ENCODE results near the gene NLGN2.

The NLGN2 gene

GRCh38 chr17:7369825-7370224, 37.8 kb upstream of the NLGN2 start:
- Histone ChIP-seq H3K36me3 (replicated peaks) (no peaks in the 10 kb centered on the region), H3K27ac (no peak overlapping the region), H3K4me3 (ENCODE audit: low read depth, low read length) (no peak overlapping the region), H3K27me3 (replicated peaks) (no peaks in the 10 kb centered on the region)
- DNase-seq = no peak
- in situ Hi-C loops (cut with HindIII; ENCODE audit: low pct_ligation_motif_present, low sequenced_read_pairs) = no loop called here
- no peak for TF ChIP-seq CTCF (IDR thresholded peaks at IDR 0.05; ENCODE audit: low read depth, low read length, missing control alignments)

GRCh38 chr17:7370853-7371252, 36.8 kb upstream of the NLGN2 start:
- Histone ChIP-seq H3K27me3 (replicated peaks) (no peaks in the 10 kb centered on the region), H3K4me3 (ENCODE audit: low read depth, low read length) (no peak overlapping the region), H3K36me3 (replicated peaks) (no peaks in the 10 kb centered on the region), H3K27ac (no peak overlapping the region)
- TF ChIP-seq CTCF (IDR thresholded peaks at IDR 0.05; ENCODE audit: low read depth, low read length, missing control alignments) = no peak
- DNase-seq = no peak
- in situ Hi-C loops (cut with HindIII; ENCODE audit: low pct_ligation_motif_present, low sequenced_read_pairs) = no loop called here

GRCh38 chr17:7374353-7374752, 33.3 kb upstream of the NLGN2 start:
- in situ Hi-C loops (cut with HindIII; ENCODE audit: low pct_ligation_motif_present, low sequenced_read_pairs) = no loop called here
- no peak for DNase-seq
- TF ChIP-seq CTCF (IDR thresholded peaks at IDR 0.05; ENCODE audit: low read depth, low read length, missing control alignments) = no peak

GRCh38 chr17:7379134-7379533, 28.5 kb upstream of the NLGN2 start:
- no peak overlapping the region for H3K4me3 ChIP-seq (ENCODE audit: low read depth, low read length)
- in situ Hi-C loops (cut with HindIII; ENCODE audit: low pct_ligation_motif_present, low sequenced_read_pairs) = no loop called here
- no peak for TF ChIP-seq CTCF (IDR thresholded peaks at IDR 0.05; ENCODE audit: low read depth, low read length, missing control alignments)
- DNase-seq = no peak
- no peak overlapping the region for H3K27ac ChIP-seq
- H3K36me3 ChIP-seq (replicated peaks) = no peaks in the 10 kb centered on the region
- peaks cover 20% of the 10 kb centered on the region for H3K27me3 ChIP-seq (replicated peaks)

More at GRCh38 chr17:7374353-7374752, 33.3 kb upstream of the NLGN2 start:
- no peak overlapping the region for H3K27ac ChIP-seq
- no peaks in the 10 kb centered on the region for H3K27me3 ChIP-seq (replicated peaks)
- no peak overlapping the region for H3K4me3 ChIP-seq (ENCODE audit: low read depth, low read length)
- no peaks in the 10 kb centered on the region for H3K36me3 ChIP-seq (replicated peaks)

- in situ Hi-C loops (cut with HindIII; ENCODE audit: low pct_ligation_motif_present, low sequenced_read_pairs) = no loop called here
- no peak for DNase-seq
- Histone ChIP-seq H3K36me3 (replicated peaks) (no peaks in the 10 kb centered on the region), H3K4me3 (ENCODE audit: low read depth, low read length) (no peak overlapping the region), H3K27ac (no peak overlapping the region), H3K27me3 (replicated peaks) (peaks cover 20% of the 10 kb centered on the region)
- TF ChIP-seq CTCF (IDR thresholded peaks at IDR 0.05; ENCODE audit: low read depth, low read length, missing control alignments) = no peak
Observed at GRCh38 chr17:7380321-7380720, 27.3 kb upstream of the NLGN2 start.

- Histone ChIP-seq H3K27me3 (replicated peaks) (peaks cover 20% of the 10 kb centered on the region), H3K27ac (no peak within 1 kb of the TSS), H3K36me3 (replicated peaks) (no peaks in the 10 kb centered on the region), H3K4me3 (ENCODE audit: low read depth, low read length) (no peak within 1 kb of the TSS)
- in situ Hi-C loops (cut with HindIII; ENCODE audit: low pct_ligation_motif_present, low sequenced_read_pairs) = no loop called here
- DNase-seq = no peak
- no peak for TF ChIP-seq CTCF (IDR thresholded peaks at IDR 0.05; ENCODE audit: low read depth, low read length, missing control alignments)
Observed at GRCh38 chr17:7380855-7381683, 26.6 kb upstream of the NLGN2 start, which contains the start of gene TNK1. TSS of gene TNK1 (plus strand) at chr17:7381089. CDS start at chr17:7382927, 1,838 bp downstream.

All from brain microvascular endothelial cell (primary cell).